Sigmoid colon (tissue), 4 donors: ENCODE measurements around the gene PHLDB1.

ENCODE experiments used
- CTCF ChIP-seq, 4 experiments: fragments of 450-650 bp in 3 of 4; fragments of 200-600 bp in 1 of 4; IDR thresholded peaks; one replicate each; pipeline ENCODE4 v1.5.1; 2016 to 2019; ENCODE audit warnings: antibody characterized with exemption in 4 of 4, mild to moderate bottlenecking in 3 of 4, moderate library complexity in 2 of 4
- EP300 ChIP-seq, 4 donors: sonication (generic); formaldehyde crosslinking; IDR thresholded peaks; one replicate each; pipeline ENCODE4 v1.6.1; 2017; ENCODE audit warnings: antibody characterized with exemption in 4 of 4
- POLR2A ChIP-seq, 2 donors: fragments of 450-650 bp; IDR thresholded peaks; one replicate each; pipeline ENCODE4 v1.6.1; 2016; ENCODE audit warnings: antibody characterized with exemption in 2 of 2, mild to moderate bottlenecking in 2 of 2, moderate library complexity in 2 of 2
- POLR2AphosphoS5 ChIP-seq, 4 donors: sonication (generic); formaldehyde crosslinking; IDR thresholded peaks; one replicate each; pipeline ENCODE4 v1.6.1; 2017; ENCODE audit warnings: antibody characterized with exemption in 4 of 4

GRCh38 chr11:118587952-118588351 is 19.5 kb upstream of the PHLDB1 start:
- TF ChIP-seq POLR2A (IDR thresholded peaks at IDR 0.05) (no peak), CTCF (IDR thresholded peaks at IDR 0.05) (no peak), POLR2AphosphoS5 (IDR thresholded peaks at IDR 0.05) (no peak), EP300 (IDR thresholded peaks at IDR 0.05) (no peak)
